ENCODE results near the gene OR2T29.

GRCh38 chr1:248599396-248599795, 36.8 kb upstream of the OR2T29 start:
- TF ChIP-seq EZH2 (IDR thresholded peaks at IDR 0.05) (no peak), POLR2AphosphoS5 (IDR thresholded peaks at IDR 0.05; ENCODE audit: borderline replicate concordance, low read depth, low read length) (no peak), FOXP2 (optimal IDR thresholded peaks at IDR 0.05; ENCODE audit: control extremely low read depth, extremely low read length, insufficient read depth) (no peak)

Measured in SK-N-MC (cell line).